GM12878 (cell line): ENCODE results near the gene CDYL. TPM values are rescaled to one million over a fixed set of nuclear protein-coding genes. Genes with fewer than 3 reads are reported as not detected.

ENCODE experiments used
- ATAC-seq: fragments of 200-7000 bp; cut with Tn5 transposase; 3 replicates; pipeline ENCODE4 v1.9.1; 2020; ENCODE audit warnings: mild to moderate bottlenecking, moderate library complexity
- BruUV-seq: library from RNA; stranded (reverse); fragments of 400-500 nt; replicated peaks from 2 replicates; lab custom pipeline; 2021; lab: Mats Ljungman, UMichigan
- CTCF ChIA-PET: fragments of 300-600 bp; sonication (Branson Sonifier 250); formaldehyde crosslinking; extraction: SDS; loops from one replicate; lab custom pipeline; 2021; ENCODE audit warnings: inconsistent platforms; lab: Yijun Ruan, JAX
- POLR2A ChIA-PET: fragments of 350-600 bp; formaldehyde crosslinking; extraction: SDS; loops from one replicate; lab custom pipeline; 2021; ENCODE audit warnings: inconsistent platforms; lab: Charles Lee
- RAD21 ChIA-PET: fragments of 300-600 bp; sonication (Branson Sonifier 250); formaldehyde crosslinking; loops from one replicate; lab custom pipeline; 2023; ENCODE audit warnings: antibody characterized with exemption; ENCODE audit not compliant: unreplicated experiment; lab: Charles Lee
- SMC1A ChIA-PET: fragments of 300-600 bp; sonication (Branson Sonifier 250); formaldehyde crosslinking; loops from one replicate; lab custom pipeline; 2023; ENCODE audit not compliant: unreplicated experiment, uncharacterized antibody; lab: Charles Lee
- DNase-seq: peaks from one replicate; pipeline ENCODE4 v3.0.0-alpha.2; 2011; ENCODE audit warnings: low read depth, low spot score
- FAIRE-seq: peaks from 3 replicates; lab custom pipeline; 2011; peaks lifted over from hg19 to GRCh38; lab: Jason Lieb, UNC
- H2AFZ ChIP-seq: 2 replicates; pipeline ENCODE4 v1.6.0; 2011; ENCODE audit warnings: low read depth, low read length, control low read depth; ENCODE audit not compliant: control insufficient read depth
- H3K27ac ChIP-seq: 2 replicates; pipeline ENCODE4 v1.5.1; 2011; ENCODE audit warnings: control low read depth; ENCODE audit not compliant: control insufficient read depth, insufficient read depth
- H3K27me3 ChIP-seq, 2 experiments: replicated peaks in 1 of 2; 2 replicates each; pipeline versions ENCODE4 v1.6.0 to v1.6.1; 2011; ENCODE audit warnings: low read length in 1 of 2; ENCODE audit not compliant: control insufficient read depth in 2 of 2, insufficient read depth in 2 of 2
- H3K36me3 ChIP-seq, 2 experiments: 2 replicates each; pipeline ENCODE4 v1.5.1; 2011; ENCODE audit warnings: low read length in 1 of 2; ENCODE audit not compliant: control insufficient read depth in 2 of 2, insufficient read depth in 2 of 2
- H3K4me1 ChIP-seq: 2 replicates; pipeline ENCODE4 v1.6.1; 2011; ENCODE audit warnings: mild to moderate bottlenecking, low read length, moderate library complexity, mixed read lengths; ENCODE audit not compliant: control insufficient read depth, insufficient read depth
- H3K4me2 ChIP-seq: 2 replicates; pipeline ENCODE4 v1.6.0; 2011; ENCODE audit warnings: control low read depth; ENCODE audit not compliant: control insufficient read depth, insufficient read depth
- H3K4me3 ChIP-seq: fragments of 200-600 bp; sonication (generic); 2 replicates; pipeline ENCODE4 v1.5.1; 2016
- H3K79me2 ChIP-seq: 2 replicates; pipeline ENCODE4 v1.6.0; 2011; ENCODE audit warnings: low read length; ENCODE audit not compliant: control insufficient read depth, insufficient read depth
- H3K9ac ChIP-seq: 2 replicates; pipeline ENCODE4 v1.8.0; 2011; ENCODE audit warnings: low read length, control low read depth, mixed read lengths; ENCODE audit not compliant: control insufficient read depth, insufficient read depth
- H3K9me3 ChIP-seq: replicated peaks from 3 replicates; pipeline ENCODE4 v1.5.1; 2011; ENCODE audit warnings: mild to moderate bottlenecking, low read length; ENCODE audit not compliant: control insufficient read depth, insufficient read depth
- H4K20me1 ChIP-seq: 2 replicates; pipeline ENCODE4 v1.6.0; 2011; ENCODE audit not compliant: control insufficient read depth, insufficient read depth
- CTCF ChIP-seq, 3 experiments: IDR thresholded peaks in 2 of 3; conservative IDR thresholded peaks in 1 of 3; 2 replicates each; pipeline ENCODE4 v1.5.1; 2011; ENCODE audit warnings: low read depth in 3 of 3, low read length in 3 of 3, mild to moderate bottlenecking in 3 of 3, control low read depth in 2 of 3, moderate library complexity in 2 of 3, inconsistent platforms in 1 of 3, mixed read lengths in 1 of 3; ENCODE audit not compliant: control insufficient read depth in 2 of 3, insufficient read depth in 1 of 3; ENCODE audit errors: extremely low read depth in 1 of 3
- NR2F1 ChIP-seq: fragments of 450-650 bp; conservative IDR thresholded peaks from 2 replicates; pipeline ENCODE4 v1.6.1; 2017; ENCODE audit warnings: mild to moderate bottlenecking
- RAD21 ChIP-seq: IDR thresholded peaks from 2 replicates; pipeline ENCODE4 v1.6.1; 2011; ENCODE audit warnings: mild to moderate bottlenecking, low read depth, low read length, moderate library complexity; ENCODE audit not compliant: insufficient read depth
- SMC3 ChIP-seq: IDR thresholded peaks from 2 replicates; pipeline ENCODE4 v1.6.1; 2011; ENCODE audit warnings: low read length, improper control_type of control experiment, borderline replicate concordance
- ZNF274 ChIP-seq: IDR thresholded peaks from one replicate; pipeline ENCODE4 v1.8.0; 2011; ENCODE audit not compliant: insufficient read length, insufficient read depth
- WGBS: methylation state at CpG from one replicate; pipeline ENCODE4 v1.1.6; 2016; ENCODE audit warnings: low lambda C conversion rate; ENCODE audit not compliant: insufficient replicate concordance, insufficient coverage; ENCODE audit errors: missing lambda C conversion rate; 5-methylcytosine and 5-hydroxymethylcytosine counted together
- in situ Hi-C: fragments of 300-500 bp; cut with MboI; formaldehyde crosslinking; loops from 9 replicates; pipeline ENCODE4 v1.14.3; 2018; ENCODE audit warnings: mixed read lengths
- intact Hi-C: fragments of 100-400 bp; cut with micrococcal nuclease; formaldehyde crosslinking; loops from one replicate; pipeline ENCODE4 v1.14.2; 2022; ENCODE audit not compliant: unreplicated experiment
- polyA plus RNA-seq, 11 experiments: library from polyadenylated mRNA; depleted of rRNA in 4 of 11; unstranded in 6 of 11; stranded (reverse) in 5 of 11; fragments of >200 nt; fragmentation: Nextera tagmentation in 4 of 11; fragmentation: Illumina TruSeq in 1 of 11; extraction: Ambion mirVana in 4 of 11; extraction: Trizol in 1 of 11; gene quantifications; 1 replicate in 1 of 11; 2 replicates in 10 of 11; pipeline versions ENCODE4 v1.2.1 to v1.2.3, GENCODE V29; 2011 to 2016; ENCODE audit warnings: inconsistent platforms in 2 of 11, missing spikeins in 2 of 11, low read depth in 1 of 11
- total RNA-seq, 4 experiments: library from RNA; depleted of rRNA in 3 of 4; stranded (reverse); fragments of >200 nt in 3 of 4; fragmentation: Illumina TruSeq in 1 of 4; extraction: Trizol in 1 of 4; gene quantifications; 2 replicates each; pipeline versions ENCODE4 v1.2.1 to v1.2.3, GENCODE V29; 2013 to 2021
- TF ChIP-seq, protein P1 (sequence below): fragments of 450-650 bp; conservative IDR thresholded peaks from 2 replicates; pipeline ENCODE4 v1.6.1; 2017; ENCODE audit warnings: mild to moderate bottlenecking, moderate library complexity

Gene CDYL
- total and polyA plus RNA-seq, 10 of the 15 experiments (the other 5 are each of a cell fraction or from before 2014, with no cell fraction given), result 9.3 to 61.2 (median 28.5) TPM

DNA sequence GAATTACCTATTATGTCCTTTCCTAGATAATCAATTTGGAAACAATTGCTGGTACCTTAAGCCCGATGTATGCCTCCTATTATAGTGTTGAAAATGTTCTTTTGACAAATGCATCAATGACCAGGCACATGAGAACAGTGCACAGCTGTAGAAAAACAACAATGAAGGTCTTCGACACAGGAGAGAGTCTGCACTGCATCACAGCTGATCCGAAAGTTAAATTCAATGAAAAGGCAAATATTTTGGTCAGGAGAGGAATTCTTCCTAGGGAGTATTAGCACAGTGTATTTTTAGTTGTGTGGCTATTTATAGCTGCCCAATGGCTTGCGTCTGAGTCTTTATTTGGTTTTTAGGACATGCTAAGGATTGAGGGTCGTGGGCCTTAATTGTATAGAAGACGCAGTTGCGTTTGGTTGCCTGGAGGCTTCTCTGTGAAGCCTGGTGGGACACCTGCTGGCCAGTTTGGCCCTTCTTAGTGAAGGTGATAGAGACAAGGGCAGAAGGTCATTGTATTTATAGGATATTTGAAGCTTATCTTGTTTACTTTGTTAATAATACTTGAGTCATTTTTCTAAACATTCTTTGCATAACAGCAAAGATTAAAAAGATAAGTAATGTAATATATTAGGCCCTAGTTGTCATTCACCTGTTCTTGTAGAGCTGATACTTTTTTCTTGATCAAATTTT is 72.3 kb downstream of the CDYL start:
- intact Hi-C loops (loop anchor here (2.0 kb wide), 1 partner anchor 68 kb away; no protein-coding TSS in a partner anchor), in situ Hi-C loops (no loop called here)
- Histone ChIP-seq H3K4me3 (no peak overlapping the region), H3K4me2 (no peak overlapping the region), H4K20me1 (no peaks in the 10 kb centered on the region), H3K27ac (no peak overlapping the region), H3K9ac (no peak overlapping the region), H3K36me3 (no peaks in the 10 kb centered on the region)
- DNase-seq (no peak), ATAC-seq (peak; percentile 87)
- ChIA-PET RAD21 (interaction anchor here (0.9 to 2.8 kb wide), 8 partner anchors 10 to 638 kb away, joined by 3 to 20 read pairs (median 4); no protein-coding TSS in a partner anchor), CTCF (interaction anchor here (0.6 to 2.5 kb wide), 27 partner anchors 10 to 376 kb away, joined by 3 to 26 read pairs (median 4); no protein-coding TSS in a partner anchor), SMC1A (interaction anchor here (0.5 to 4.6 kb wide), 15 partner anchors 14 to 292 kb away, joined by 3 to 33 read pairs (median 4); partner anchors contain the start of gene CDYL)
- no TSS peak for BruUV-seq
- TF ChIP-seq, protein P1, sequence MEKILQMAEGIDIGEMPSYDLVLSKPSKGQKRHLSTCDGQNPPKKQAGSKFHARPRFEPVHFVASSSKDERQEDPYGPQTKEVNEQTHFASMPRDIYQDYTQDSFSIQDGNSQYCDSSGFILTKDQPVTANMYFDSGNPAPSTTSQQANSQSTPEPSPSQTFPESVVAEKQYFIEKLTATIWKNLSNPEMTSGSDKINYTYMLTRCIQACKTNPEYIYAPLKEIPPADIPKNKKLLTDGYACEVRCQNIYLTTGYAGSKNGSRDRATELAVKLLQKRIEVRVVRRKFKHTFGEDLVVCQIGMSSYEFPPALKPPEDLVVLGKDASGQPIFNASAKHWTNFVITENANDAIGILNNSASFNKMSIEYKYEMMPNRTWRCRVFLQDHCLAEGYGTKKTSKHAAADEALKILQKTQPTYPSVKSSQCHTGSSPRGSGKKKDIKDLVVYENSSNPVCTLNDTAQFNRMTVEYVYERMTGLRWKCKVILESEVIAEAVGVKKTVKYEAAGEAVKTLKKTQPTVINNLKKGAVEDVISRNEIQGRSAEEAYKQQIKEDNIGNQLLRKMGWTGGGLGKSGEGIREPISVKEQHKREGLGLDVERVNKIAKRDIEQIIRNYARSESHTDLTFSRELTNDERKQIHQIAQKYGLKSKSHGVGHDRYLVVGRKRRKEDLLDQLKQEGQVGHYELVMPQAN, result no peak
- TF ChIP-seq SMC3, result peak; percentile 60; the same call in 1 of the 2 replicates
- TF ChIP-seq RAD21, result peak; percentile 65
- TF ChIP-seq CTCF (IDR thresholded peaks at IDR 0.05 in 2 of 3, conservative IDR thresholded peaks at IDR 0.05 in 1 of 3; ENCODE audit: control insufficient read depth in 2 of 3, extremely low read depth in 1 of 3, insufficient read depth in 1 of 3, low read depth in 3 of 3, low read length in 3 of 3), result peak; percentile 38 to 60 (median 47); a peak in 5 of 6 replicates
- TF ChIP-seq ZNF274, result no peak
- TF ChIP-seq NR2F1, result peak; percentile 65; the same call in 1 of the 2 replicates
- TF ChIP-seq, all 136 proteins: peak for 4
- peaks cover 62% of the 10 kb centered on the region for H3K79me2 ChIP-seq
- POLR2A ChIA-PET, result interaction anchor here (1.9 kb wide), 1 partner anchor 10 kb away, joined by 6 read pairs; no protein-coding TSS in a partner anchor
- H3K27me3 ChIP-seq, result no peaks in the 10 kb centered on the region
- WGBS, result 80% methylated on average over 7 of the region's 7 CpGs
- peaks cover 5% of the 10 kb centered on the region; the same call in 2 of the 3 replicates for H3K9me3 ChIP-seq
- H2AFZ ChIP-seq, result no peak overlapping the region
- FAIRE-seq, result no peak
- no peaks in the 10 kb centered on the region for H3K4me1 ChIP-seq
